Thyroid gland (tissue), 4 donors: ENCODE results near the gene ARMC9. TPM values are rescaled to one million over a fixed set of nuclear protein-coding genes. Genes with fewer than 3 reads are reported as not detected.
A peak's percentile ranks its signal among the peaks of the same experiment; 100 is the strongest.

Experiments
- DNase-seq, 2 donors: peaks; one replicate each; pipeline ENCODE4 v3.0.0-alpha.2; 2019
- H3K27ac ChIP-seq, 3 donors: fragments of 200-600 bp; sonication (generic); 1 replicate in 2 of 3; 2 replicates in 1 of 3; pipeline ENCODE4 v1.5.1; 2016 to 2019; ENCODE audit warnings: mild to moderate bottlenecking in 1 of 3, moderate library complexity in 1 of 3
- H3K27me3 ChIP-seq: fragments of 200-600 bp; sonication (generic); one replicate; pipeline ENCODE4 v1.5.1; 2019
- H3K36me3 ChIP-seq, 2 donors: fragments of 200-600 bp; sonication (generic); one replicate each; pipeline ENCODE4 v1.5.1; 2016 to 2019
- H3K4me1 ChIP-seq, 2 donors: fragments of 200-600 bp; sonication (generic); one replicate each; pipeline ENCODE4 v1.5.1; 2017 to 2019
- H3K4me3 ChIP-seq, 3 donors: fragments of 200-600 bp; sonication (generic); replicated peaks in 1 of 3; 1 replicate in 2 of 3; 2 replicates in 1 of 3; pipeline ENCODE4 v1.5.1; 2016; ENCODE audit warnings: mild to moderate bottlenecking in 1 of 3
- H3K9me3 ChIP-seq: fragments of 200-600 bp; sonication (generic); one replicate; pipeline ENCODE4 v1.5.1; 2017
- CTCF ChIP-seq, 6 experiments: fragments of 200-600 bp in 3 of 6; fragments of 450-650 bp in 3 of 6; sonication (generic) in 3 of 6; IDR thresholded peaks; one replicate each; pipeline ENCODE4 v1.5.1; 2016 to 2019; ENCODE audit warnings: antibody characterized with exemption in 6 of 6, mild to moderate bottlenecking in 2 of 6, inconsistent platforms in 1 of 6, moderate library complexity in 1 of 6
- POLR2A ChIP-seq, 2 donors: fragments of 450-650 bp; IDR thresholded peaks; one replicate each; pipeline ENCODE4 v1.6.1; 2017; ENCODE audit warnings: antibody characterized with exemption in 2 of 2, mild to moderate bottlenecking in 2 of 2, moderate library complexity in 1 of 2
- WGBS, 2 donors: methylation state at CpG; one replicate each; pipeline ENCODE4 v1.1.5; 2017; 5-methylcytosine and 5-hydroxymethylcytosine counted together
- intact Hi-C: fragments of 100-400 bp; cut with DNase I; formaldehyde crosslinking; loops from one replicate; pipeline ENCODE4 v1.15.1; 2023
- total RNA-seq, 4 donors: library from RNA; depleted of rRNA; stranded (reverse); fragments of >200 nt; gene quantifications; one replicate each; pipeline ENCODE4 v1.2.3, GENCODE V29; 2016

The ARMC9 gene
- total RNA-seq, 4 donors from 2014 or later, result 20.3 to 30.7 (median 28.0) TPM

GRCh38 chr2:231239751-231240150 is 41.3 kb downstream of the ARMC9 start:
- Histone ChIP-seq H3K4me3 (no peak overlapping the region), H3K27ac (no peak overlapping the region), H3K4me1 (no peaks in the 10 kb centered on the region), H3K27me3 (no peaks in the 10 kb centered on the region), H3K9me3 (no peaks in the 10 kb centered on the region), H3K36me3 (peaks cover 0 to 15% of the 10 kb centered on the region in 2 donors)
- no peak for DNase-seq
- intact Hi-C loops, result no loop called here
- TF ChIP-seq CTCF (IDR thresholded peaks at IDR 0.05), result no peak
- no peak for TF ChIP-seq POLR2A (IDR thresholded peaks at IDR 0.05)
- 96 to 98% methylated on average over 10 of the region's 10 CpGs for WGBS, 2 donors

GRCh38 chr2:231241755-231242507 is 43.5 kb downstream of the ARMC9 start:
- peak in 1 of 2 donors; percentile 8 for DNase-seq
- Histone ChIP-seq H3K36me3 (peaks cover 0 to 6% of the 10 kb centered on the region in 2 donors), H3K4me1 (no peaks in the 10 kb centered on the region), H3K4me3 (no peak overlapping the region), H3K27ac (no peak overlapping the region), H3K9me3 (no peaks in the 10 kb centered on the region), H3K27me3 (no peaks in the 10 kb centered on the region)
- intact Hi-C loops, result no loop called here
- 89 to 90% methylated on average over 7 of the region's 7 CpGs for WGBS, 2 donors
- TF ChIP-seq POLR2A (IDR thresholded peaks at IDR 0.05), result no peak
- TF ChIP-seq CTCF (IDR thresholded peaks at IDR 0.05), result no peak

- Histone ChIP-seq H3K27me3 (no peaks in the 10 kb centered on the region), H3K36me3 (peaks cover 0 to 6% of the 10 kb centered on the region in 2 donors), H3K27ac (no peak overlapping the region), H3K9me3 (no peaks in the 10 kb centered on the region), H3K4me1 (no peaks in the 10 kb centered on the region), H3K4me3 (no peak overlapping the region)
- no peak for DNase-seq
- intact Hi-C loops, result no loop called here
- TF ChIP-seq CTCF (IDR thresholded peaks at IDR 0.05) (no peak), POLR2A (IDR thresholded peaks at IDR 0.05) (no peak)
- WGBS, 2 donors, result 90 to 91% methylated on average over 7 of the region's 7 CpGs
These were observed 45.4 kb downstream of the ARMC9 start for GRCh38 chr2:231243866-231244265.

GRCh38 chr2:231244382-231245248 is 46.2 kb downstream of the ARMC9 start:
- H3K4me1 ChIP-seq, result no peaks in the 10 kb centered on the region
- peaks cover 0 to 2% of the 10 kb centered on the region in 2 donors for H3K36me3 ChIP-seq
- intact Hi-C loops, result no loop called here
- TF ChIP-seq CTCF (IDR thresholded peaks at IDR 0.05), result no peak
- no peak for TF ChIP-seq POLR2A (IDR thresholded peaks at IDR 0.05)
- H3K27ac ChIP-seq, result no peak overlapping the region
- H3K27me3 ChIP-seq, result no peaks in the 10 kb centered on the region
- no peaks in the 10 kb centered on the region for H3K9me3 ChIP-seq
- WGBS, 2 donors, result 92% methylated on average over 11 to 15 of the region's 15 CpGs
- DNase-seq, result no peak
- no peak overlapping the region for H3K4me3 ChIP-seq
